Activated T-cell treated with anti-CD3 and anti-CD28 coated beads for 4 hours (primary cell): ENCODE data around the gene YBX1.
"Not testable (repeated sequence)": the region's sequence is repeated elsewhere in the genome, so short reads cannot be mapped to it uniquely, and the experiment has no call there.

Experiments used
- DNase-seq: peaks from one replicate; pipeline ENCODE4 v3.0.0-alpha.2; 2020

Gene YBX1

DNA sequence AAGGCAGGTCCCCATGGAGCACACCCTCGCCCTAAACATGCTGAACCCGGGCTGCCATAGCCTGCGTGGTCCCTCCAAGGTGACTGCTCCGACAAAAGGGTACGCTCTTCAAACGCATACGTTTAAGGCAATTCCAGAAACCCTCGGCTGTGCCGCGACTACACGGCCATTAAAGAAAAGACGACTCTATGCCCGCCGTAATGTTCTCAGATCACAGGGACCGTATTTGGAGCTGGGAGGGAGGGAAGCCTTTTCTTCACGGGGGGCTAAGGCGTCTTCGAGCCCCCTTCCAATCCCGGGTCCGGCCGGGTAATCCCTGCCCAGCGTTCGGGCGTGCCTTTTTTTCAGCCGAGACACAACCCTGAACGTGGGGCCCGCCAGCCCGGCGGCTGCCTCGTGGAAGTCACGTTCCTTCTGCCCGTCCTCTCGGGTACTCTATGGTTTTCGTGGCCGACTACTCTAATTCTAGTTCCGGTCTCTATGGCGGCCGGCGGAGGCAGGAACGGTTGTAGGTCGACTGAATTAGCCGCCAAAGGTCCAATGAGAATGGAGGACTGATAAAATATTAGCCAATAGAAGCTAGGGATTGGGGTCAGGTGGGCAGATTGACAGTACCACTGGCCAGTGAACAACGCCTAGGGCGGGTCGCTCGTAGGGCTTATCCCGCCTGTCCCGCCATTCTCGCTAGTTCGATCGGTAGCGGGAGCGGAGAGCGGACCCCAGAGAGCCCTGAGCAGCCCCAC is at the start of gene YBX1:
TSS of gene YBX1 (plus strand) at position 678 of the 743 bp plus-strand sequence. CDS start 148 bp downstream, outside the sequence.
- peak; percentile 93 for DNase-seq

DNA sequence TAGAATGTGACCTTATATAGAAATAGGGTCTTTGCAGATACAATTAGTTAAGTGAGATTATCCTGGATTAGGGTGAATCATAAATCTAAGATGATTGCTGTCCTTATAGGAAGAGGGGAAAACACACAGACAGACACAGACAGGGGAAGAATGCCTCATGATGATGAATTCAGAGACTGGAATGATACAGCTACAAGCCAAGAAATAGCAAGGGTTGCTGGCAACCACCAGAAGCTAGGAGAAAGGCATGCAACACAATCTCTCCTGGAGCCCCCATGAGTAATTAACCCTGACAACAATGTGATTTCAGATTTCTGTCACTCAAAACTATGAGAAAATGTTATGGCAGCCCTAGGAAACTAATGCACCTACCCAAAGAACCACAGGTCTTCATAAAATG is 43.1 kb upstream of the YBX1 start:
- no peak for DNase-seq

DNA sequence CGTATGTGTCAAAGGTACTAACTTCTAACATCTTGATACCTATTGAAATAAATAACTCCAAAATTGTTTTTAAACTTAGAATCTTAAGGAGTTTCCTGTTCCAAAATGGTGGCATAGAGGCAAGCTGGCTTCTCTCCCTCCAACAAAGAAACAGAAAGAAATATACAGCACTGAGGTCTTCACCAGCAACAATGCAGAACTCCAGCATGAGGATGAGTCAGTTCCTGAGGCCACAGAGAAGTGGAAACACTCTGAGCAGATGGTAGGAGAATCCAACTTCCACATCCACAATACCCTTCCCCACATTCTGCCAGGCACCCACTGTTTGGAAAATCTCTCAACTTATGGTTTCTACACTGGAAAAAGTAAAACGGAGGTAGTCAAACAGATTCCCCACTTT is 36.2 kb upstream of the YBX1 start:
- no peak for DNase-seq

DNA sequence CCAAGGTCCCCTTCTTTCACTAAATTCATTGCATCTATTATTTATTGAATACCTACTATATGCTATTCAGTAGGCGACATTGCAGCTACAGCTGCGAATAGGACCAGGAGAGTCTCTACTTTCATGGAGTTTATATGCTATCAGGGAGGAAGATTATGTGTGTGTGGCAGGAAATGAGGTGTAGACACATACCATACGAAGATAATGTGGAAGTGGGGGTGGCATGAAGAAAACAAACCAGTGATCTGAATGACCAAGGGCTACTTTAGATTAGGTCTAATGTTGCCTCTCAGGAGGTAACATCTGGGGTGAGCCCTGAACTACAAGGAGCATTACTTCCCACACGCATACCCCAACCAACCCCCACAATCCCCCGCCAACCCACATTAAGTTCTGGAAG is 25.0 kb upstream of the YBX1 start:
- DNase-seq, result no peak

DNA sequence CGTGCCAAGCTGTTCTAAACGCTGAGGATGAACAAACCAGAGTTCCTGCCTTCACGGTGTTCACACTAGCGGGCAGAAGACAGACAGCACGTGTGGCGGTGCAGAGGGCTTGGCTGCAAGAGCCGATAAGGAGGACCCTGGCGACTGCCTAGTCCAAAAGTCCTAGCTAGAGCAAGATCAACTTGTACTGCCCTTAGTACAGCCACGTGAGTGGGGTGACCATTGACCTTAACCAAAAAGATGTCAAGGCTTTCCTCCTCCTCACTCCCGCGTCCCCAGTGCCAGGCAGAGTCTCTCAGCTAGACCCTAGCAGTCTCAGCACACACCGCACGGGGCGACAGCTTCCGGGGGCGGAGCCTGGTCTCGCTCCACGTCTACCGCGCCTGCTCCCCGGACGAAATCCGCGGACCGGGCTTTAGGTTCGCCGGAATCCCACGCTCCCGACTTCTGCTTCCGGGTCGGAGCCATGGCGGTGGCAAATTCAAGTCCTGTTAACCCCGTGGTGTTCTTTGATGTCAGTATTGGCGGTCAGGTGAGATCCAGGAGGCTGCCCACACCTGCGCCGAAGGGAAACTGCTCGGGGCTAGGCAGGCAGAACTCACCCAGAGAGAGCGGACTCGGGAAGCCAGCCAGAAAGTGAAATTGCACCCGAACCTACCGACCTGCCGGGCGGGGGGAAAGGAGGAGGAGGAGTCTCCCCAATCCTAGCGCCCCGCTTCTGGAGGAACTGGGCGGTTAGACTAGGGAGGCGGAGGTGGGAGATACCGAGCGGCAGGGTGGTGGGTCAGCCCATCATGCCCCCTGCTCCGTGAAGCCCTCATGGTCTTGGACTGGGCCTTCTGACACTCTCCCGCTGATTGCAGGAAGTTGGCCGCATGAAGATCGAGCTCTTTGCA is 24.0 kb upstream of the YBX1 start, which contains the start of gene PPIH:
TSS of gene PPIH (plus strand) at position 443 of the 896 bp plus-strand sequence. CDS start at position 467, 24 bp downstream.
- peak; percentile 92 for DNase-seq

DNA sequence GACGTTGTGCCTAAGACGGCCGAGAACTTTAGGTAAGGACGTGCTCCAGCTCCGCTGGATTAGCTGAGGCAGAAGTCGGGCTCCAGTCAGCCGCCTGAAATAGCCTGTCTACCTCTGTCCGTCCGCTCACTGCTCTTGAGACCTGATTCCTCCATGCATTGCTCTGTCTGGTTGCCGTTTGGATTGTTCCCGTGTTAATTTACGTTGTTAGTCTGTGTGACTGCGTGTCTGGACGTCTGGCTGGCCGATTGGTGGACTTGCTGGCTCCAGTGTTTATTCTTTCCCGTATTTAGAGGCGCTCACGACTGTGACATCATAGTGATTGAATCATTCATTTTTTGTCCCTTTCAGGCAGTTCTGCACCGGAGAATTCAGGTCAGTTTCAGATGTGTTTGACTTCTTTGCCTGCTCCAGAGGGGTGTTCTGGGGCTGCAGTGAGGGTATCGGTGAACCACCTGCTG is 23.3 kb upstream of the YBX1 start:
- DNase-seq, result no peak

DNA sequence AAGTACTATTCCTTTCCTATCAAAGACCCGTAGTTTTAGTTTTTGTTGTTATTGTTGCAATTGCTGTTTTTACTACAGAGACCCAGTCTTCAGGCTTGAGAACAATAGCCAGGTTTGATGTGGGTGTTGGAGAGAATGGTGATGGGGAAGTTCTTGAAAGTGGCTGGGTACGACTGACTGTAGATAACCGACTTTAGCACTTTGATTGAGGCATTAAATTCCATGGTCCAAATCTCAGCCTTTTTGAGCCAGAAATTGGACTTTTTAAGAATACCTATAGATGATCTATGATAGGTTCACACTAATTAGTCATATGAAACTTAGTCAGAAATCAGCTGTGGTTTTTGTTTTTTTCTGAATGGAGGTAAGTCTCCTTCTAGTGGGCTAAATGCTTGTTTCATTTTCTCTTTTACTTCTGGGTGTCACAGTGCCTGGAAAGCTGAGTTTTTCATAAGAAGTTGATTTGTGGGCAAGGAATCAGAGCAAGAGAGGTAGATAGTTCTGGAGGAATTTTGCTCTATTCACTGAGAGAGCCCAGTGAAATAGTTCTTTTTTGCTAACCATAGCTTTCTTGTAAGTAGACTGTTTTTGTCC is 21.2 kb upstream of the YBX1 start:
- no peak for DNase-seq

DNA sequence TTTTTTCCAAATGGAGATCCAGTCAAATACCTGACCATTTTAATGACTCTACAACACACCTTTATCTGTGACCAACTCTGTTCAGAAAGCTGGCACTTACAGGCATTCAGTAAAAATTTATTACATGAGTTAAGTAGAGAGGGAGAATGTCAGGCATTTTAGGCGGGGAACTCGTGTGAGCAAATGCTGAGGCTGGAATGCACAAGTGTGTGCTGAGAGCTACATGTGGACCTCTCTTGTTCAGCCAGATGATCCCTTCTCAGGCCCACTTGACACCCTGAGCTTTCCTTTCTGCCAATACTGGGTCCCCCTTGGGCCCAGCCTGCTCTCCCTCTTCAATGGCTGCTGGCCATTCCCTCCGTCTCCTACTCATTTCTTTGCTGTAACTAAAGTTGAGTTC is 12.3 kb upstream of the YBX1 start:
- DNase-seq, result no peak

DNA sequence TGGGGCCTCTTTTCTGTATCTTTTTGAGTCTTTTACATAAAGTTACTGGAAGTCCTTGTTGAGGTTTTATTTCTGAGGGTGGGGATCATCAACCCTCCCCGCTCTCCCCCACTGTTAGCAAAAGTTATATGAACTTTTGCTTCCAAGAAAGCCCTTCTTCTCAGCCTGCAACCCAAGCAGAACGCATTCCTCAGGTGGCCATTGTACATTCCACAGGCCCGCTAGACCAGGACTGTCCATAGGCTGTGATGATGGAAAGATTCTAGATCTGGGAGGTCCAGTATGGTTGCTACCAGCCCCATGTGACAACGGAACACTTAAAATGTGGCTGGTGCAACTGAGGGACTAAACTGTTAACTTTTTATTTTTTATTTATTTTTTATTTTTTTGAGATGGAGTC is 11.8 kb upstream of the YBX1 start:
- DNase-seq, result no peak

DNA sequence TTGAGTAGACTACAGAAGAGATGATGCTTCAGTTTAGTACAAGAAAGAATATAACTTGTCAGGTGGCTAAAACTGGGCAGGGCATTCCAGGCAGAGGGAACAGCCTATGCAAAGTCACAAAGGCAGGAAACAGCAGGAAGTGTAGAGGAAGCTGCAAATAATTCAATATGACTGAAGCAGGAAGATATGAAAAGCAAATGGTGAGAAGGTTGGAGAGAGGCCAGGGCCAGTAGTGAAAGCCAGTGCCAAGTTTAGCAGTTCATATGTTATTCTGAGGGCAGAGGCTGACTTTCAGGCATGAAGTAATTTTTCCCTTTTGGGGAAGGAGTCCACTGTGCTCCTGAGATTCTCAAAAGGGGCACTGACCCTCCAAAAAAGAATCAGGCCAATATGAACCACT is 8.0 kb upstream of the YBX1 start:
- DNase-seq, result no peak

DNA sequence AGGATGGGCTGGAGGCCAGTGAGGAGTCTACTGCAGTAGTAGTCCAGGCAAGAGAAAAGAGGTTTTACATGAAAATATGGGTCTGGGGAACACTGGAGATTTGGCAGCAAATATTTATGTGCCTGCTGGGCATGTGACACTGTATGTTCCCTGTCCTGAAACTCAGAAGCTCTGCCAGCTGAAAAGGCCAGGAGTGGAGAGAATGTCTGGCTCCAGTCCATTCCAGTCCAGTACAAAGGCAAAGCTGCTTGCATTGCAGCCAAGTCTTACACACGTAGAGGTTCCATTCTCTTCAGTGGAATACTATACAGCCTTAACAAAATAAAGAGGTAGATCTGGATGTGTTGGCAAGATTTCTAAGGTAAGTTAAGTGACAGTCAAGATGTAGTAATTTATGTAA is 7.5 kb upstream of the YBX1 start:
- no peak for DNase-seq

DNA sequence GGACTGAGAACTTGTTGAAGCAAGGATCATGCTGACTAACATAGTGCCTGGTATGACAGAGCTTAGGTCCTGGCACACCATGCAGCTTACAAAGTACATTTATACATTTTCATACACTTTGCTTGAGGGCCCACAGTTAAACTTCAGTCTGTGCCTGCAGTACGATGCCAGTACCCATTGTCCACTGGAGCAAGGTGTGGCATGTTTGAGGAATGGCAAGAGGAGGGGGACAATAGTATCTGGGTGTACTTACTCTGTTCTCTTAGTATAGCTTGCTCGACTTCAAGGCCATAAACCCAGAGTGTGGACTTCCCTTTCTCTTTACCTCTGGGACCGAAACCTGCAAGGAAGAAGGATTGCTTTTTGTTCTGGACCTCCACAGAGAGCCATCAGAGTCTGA is 6.8 kb upstream of the YBX1 start:
- no peak for DNase-seq

DNA sequence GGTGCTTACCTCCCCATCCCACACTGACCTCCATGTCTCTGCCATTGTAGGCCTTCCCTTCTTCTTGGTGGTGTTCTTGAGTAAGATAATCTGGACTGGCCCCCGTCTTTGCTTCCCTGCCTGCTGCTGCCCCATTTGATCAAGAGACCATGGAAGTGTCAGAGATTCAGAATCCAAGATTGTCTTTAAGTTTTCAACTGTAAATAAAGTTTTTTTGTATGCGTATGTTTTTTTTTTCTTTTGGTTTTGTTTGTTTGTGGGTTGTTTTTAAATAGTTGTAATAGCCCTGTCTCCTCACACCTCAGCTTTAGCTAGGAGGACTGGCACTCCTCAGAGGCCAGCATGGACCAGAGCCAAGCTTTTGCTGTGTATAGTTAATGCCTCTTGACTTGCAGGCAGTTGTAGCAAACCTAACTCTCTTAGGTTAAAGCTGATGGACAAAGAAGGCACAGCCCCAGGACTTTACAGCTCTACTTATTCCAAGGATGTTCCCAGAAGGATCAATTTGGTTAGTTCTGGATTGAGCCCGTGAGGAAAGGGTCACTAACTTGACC is 5.6 kb upstream of the YBX1 start:
- no peak for DNase-seq

DNA sequence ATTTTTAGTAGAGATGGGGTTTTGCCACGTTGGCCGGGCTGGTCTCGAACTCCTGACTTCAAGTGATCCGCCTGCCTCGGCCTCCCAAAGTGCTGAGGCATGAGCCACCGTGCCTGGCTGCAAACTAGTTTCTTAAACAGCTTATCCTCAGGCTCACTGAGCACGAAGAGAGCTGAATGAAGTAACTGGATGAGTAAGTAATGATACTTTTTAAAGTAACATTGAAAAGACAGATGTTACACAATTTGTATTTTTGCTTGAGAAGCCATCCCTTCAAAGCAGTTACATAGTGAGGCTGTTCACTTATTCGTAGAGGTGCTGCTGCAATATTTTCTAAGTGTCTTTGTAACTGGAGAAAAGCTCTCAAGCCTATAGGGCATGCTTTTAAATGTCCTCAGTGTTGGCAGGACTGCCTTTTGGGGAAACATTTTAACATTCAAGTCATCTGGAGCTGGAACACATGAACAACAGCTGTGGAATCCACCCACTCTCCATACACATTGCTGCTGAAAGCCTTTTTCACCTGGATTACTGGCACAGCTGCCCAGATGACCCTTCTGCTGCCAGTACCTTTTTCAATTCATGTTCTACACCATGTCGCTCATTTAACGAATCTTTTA is 2.7 kb upstream of the YBX1 start:
- no peak for DNase-seq

DNA sequence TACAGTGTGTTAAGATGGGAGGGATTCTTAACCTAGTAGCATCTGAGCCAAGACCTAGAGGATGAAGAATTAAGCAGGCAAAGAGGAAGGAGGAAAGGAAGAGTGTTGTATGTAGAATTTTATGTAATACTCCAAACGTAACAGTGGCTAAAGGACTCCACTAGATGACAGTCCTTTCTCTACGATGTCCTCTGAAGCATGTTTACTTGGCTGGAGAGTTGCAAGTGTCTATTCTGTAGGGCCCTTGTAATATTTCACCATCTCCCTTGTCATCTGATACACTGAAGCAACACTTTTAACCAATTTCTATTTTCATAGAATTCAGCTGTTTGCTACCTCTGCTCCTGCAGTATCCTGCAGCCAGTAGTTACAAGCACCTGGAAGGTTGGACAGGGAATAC is 2.2 kb upstream of the YBX1 start:
- DNase-seq, result no peak

DNA sequence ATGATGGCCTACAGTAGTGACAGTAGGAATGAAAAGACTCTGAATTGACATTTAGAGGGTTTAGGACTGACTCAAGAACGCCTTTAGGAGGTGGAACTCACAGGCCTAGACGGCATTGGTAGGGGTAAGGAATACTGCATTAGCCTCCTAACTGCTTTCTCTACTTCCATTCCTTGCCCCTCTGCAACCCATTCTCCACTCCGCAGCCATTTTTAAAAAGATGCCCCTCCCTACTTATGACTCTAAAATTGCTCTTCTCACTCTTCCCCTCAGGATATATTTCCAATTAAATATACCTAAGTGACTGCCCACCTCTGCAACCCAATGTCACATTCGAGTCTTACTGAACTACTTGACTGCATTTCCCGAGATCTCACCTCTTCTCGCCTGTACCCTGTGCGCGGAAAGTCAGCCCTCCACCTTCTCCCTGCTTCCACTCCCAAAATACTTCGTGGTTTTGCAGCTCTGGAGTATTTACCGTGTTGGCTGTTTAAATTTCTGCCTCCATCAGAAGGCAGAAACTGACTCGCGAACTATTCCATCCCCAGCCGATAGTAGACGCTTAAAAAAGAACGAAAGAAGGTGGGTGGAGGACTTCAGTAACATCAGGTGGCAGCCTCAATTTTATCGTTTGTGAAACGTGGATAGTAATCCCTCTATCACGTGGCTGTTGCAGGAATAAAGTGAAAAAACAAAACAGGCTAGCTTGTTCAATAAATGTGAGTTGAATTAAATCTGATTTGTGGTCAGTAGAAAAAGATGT is 1.1 kb upstream of the YBX1 start:
- DNase-seq, result peak; percentile 17

DNA sequence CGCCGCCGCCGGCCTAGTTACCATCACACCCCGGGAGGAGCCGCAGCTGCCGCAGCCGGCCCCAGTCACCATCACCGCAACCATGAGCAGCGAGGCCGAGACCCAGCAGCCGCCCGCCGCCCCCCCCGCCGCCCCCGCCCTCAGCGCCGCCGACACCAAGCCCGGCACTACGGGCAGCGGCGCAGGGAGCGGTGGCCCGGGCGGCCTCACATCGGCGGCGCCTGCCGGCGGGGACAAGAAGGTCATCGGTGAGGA is 193 bp downstream of the YBX1 start:
- not testable (repeated sequence) for DNase-seq

DNA sequence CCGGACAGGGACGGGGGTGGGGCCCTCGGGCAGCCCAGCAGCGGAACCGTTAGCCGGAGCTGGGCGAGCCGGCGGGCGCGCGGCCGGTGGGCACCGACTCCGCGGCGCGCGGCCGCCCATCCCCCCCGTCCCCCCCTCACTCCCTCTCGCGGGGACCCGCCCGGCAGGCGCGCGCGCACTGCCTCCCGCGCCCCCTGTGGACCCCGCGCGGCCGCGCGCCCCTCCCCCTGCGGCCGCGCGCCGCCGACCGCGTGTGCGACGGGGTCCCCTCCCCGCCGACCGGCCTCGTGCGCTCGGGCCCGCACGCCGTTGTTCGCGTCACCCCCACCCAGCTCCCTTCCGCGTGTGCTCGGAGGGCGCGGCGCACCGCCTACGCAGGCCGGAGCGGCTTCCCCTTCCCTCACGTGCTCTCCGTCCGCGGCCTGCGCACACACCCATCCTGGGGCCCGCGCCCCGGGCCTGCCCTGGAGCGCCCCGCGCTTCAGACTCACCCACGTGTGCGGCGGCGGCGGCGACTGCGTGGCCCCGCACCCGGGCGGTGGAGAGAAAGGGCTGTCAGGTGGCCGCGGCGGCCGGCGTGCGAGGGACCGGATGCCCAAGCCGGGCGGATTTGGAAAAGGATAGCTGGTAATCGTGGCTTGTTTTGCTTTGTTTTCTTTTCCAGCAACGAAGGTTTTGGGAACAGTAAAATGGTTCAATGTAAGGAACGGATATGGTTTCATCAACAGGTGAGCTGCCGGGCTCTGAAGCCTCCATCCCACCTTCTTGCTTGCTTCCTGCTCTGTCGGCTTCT is 717 bp downstream of the YBX1 start:
- peak; percentile 28 for DNase-seq

DNA sequence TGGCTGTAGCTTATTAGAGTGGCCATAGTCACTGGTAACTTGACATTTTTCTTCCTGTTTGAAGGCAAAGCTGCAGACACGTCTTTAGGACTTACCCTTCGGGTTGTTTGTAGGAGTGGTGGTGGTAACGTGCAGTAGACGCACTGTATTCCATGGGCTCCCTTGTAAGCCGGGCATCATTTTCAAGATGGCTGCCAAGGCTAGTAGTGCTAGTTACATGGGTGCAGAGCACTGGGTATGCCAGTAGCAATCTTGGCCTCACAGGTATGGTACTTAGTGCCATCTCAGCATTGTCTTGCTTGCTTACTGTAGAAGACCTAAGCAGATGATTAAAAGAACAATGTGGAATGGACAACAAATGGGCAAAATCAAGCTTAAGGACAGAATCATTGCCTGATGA is 1.9 kb downstream of the YBX1 start:
- DNase-seq, result no peak

DNA sequence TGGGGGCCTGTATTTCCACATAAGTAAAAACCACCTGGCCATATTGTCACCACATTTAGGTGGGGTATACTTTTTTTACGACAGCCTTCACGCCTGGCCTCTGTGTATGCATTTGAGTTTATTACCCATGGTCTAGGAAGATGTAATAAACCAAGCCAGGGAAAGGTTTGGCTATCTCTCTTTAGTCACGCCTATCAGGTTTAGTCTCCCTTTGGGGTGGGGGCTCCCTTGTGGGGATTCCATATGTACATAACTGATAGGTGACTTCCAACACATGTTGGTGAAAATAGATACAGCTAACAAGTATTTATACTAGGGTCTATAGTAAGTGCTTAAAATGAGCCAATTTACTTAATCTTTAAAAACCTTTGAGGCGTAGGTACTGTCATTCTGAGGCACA is 4.2 kb downstream of the YBX1 start:
- DNase-seq, result no peak

DNA sequence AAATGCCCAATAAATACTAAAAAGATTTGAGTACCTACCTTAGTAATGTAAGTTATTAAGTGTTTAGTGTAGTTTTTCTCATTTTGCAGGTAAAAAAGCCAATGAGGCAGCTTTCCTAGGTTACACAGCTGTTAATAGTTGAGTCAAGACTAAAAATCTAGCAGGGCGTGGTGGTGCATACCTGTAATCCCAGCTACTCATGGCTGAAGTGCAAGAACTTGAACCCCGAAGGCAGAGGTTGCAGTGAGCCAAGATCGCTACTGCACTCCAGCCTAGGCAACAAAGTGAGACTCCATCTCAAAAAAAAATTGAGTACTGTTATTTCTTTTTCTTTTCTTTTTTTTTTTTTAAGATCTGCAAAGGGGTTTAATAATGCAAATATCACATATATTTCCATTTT is 7.7 kb downstream of the YBX1 start:
- DNase-seq, result no peak
